Measurements from ENCODE around the gene MED22.
A peak's percentile ranks its signal among the peaks of the same experiment; 100 is the strongest.

DNA sequence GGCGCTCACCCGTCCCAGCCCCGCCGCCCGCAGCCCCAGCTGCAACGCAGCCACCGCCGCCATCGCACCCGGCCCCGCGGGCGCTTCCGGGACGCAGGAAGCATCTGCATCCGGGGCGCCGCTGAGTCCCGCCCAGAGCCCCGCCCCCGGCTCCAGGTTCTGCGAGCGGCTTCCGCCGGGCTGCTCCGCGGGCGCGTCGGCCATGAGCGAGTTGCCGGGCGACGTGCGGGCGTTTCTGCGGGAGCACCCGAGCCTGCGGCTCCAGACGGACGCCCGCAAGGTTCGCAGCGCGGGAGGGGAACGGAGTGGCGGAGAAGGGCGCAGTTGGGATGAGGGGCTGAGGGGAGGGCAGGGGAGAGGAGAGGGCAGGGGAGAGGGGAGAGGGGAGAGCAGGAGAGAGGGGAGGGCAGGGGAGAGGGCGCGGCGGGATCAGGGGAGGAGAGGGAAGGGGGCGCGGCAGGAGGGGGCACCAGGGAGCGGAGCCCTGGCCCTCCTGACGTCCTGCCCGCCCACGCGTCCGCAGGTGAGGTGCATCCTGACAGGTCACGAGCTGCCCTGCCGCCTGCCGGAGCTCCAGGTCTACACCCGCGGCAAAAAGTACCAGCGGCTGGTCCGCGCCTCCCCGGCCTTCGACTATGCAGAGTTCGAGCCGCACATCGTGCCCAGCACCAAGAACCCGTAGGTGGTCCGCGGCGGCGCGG lies 8.6 kb upstream of the MED22 start, which contains the start of the genes SURF1 and SURF2:
- no peak for TF ChIP-seq CTCF (IDR thresholded peaks at IDR 0.05)
- peak in 1 of 2 donors; percentile 35 for TF ChIP-seq POLR2AphosphoS5 (IDR thresholded peaks at IDR 0.05; ENCODE audit: insufficient read depth in 1 of 2, low read depth in 1 of 2)
- peak in 1 of 2 donors; percentile 35 for TF ChIP-seq POLR2A (IDR thresholded peaks at IDR 0.05)
